Measurements from ENCODE around the gene PARP9. TPM values are rescaled to one million over a fixed set of nuclear protein-coding genes. Genes with fewer than 3 reads are reported as not detected.

PARP9 gene
- polyA plus RNA-seq (2013, experiment 1 of 2): 2.4 TPM
- 2.4 TPM for polyA plus RNA-seq (2013, experiment 2 of 2)

DNA sequence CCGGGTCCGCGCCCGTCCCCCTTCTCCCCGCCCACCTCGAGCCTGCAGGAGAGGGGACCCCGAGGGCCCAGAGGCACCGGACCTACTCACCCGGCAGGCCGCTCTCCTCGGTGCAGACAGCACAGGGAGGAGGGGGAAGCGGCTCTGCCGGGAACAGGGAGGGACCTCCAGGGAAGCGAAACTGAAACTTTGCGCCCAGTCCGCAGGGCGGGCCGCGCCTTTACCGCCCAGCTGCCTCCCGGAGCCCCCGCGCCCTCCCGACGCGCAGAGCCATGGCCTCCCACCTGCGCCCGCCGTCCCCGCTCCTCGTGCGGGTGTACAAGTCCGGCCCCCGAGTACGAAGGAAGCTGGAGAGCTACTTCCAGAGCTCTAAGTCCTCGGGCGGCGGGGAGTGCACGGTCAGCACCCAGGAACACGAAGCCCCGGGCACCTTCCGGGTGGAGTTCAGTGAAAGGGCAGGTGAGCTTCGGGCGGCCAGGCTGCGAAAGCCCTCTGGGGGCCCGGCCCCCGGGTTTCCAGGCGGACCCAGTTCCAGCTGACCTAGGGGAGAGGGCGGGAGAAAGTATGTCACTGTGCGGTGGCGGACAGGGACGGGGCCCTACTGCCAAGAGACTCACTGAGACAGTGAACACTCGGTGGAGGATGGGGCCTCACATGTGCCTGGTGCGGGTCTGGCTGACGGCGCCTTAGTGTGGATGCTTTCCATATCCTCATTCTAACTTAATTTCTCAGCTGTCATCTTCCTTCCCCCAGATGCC, at the start of gene PARP9, which contains the start of gene DTX3L:
PARP9 (minus strand) TSS at position 146 of the 758 bp plus-strand sequence. CDS start 4,680 bp downstream, outside the sequence.
DTX3L (plus strand) TSS at position 184 of the 758 bp plus-strand sequence; CDS start at position 273, 89 bp downstream.
- peak within 1 kb of the TSS; percentile 70 for H2BK120ac ChIP-seq (ENCODE audit: low read depth, low read length)
- no peaks in the 10 kb centered on the region for H3K36me3 ChIP-seq (ENCODE audit: control insufficient read depth, insufficient read depth, low read length)
- no peak within 1 kb of the TSS for H4K8ac ChIP-seq (ENCODE audit: low read depth, low read length)
- H3K4me2 ChIP-seq (ENCODE audit: low read length): peak within 1 kb of the TSS; percentile 39
- peaks cover 2% of the 10 kb centered on the region for H3K4me1 ChIP-seq (ENCODE audit: control insufficient read depth, low read depth, low read length)
- H3K18ac ChIP-seq (ENCODE audit: low read length): peak within 1 kb of the TSS; percentile 65
- no peak within 1 kb of the TSS for H3K23ac ChIP-seq (ENCODE audit: low read length)
- H3K79me2 ChIP-seq (ENCODE audit: control insufficient read depth, insufficient read depth, low read length): no peaks in the 10 kb centered on the region
- H3K4me3 ChIP-seq (ENCODE audit: low read length): peak within 1 kb of the TSS; percentile 44
- no peak within 1 kb of the TSS for H4K5ac ChIP-seq (ENCODE audit: low read length)
- peak; percentile 76 for DNase-seq
- H2BK5ac ChIP-seq (ENCODE audit: low read length): peak within 1 kb of the TSS; percentile 34
- H3K27me3 ChIP-seq (ENCODE audit: insufficient read depth, low read length, poor library complexity): no peaks in the 10 kb centered on the region
- H3K27ac ChIP-seq (ENCODE audit: low read depth, low read length): no peak within 1 kb of the TSS
- H3K79me1 ChIP-seq (ENCODE audit: low read length): no peaks in the 10 kb centered on the region
- WGBS (ENCODE audit: extremely low coverage, insufficient coverage, low lambda C conversion rate): no CpG with 5 or more reads among the region's 56 CpGs
- peak within 1 kb of the TSS; percentile 89 for H3K4ac ChIP-seq (ENCODE audit: low read depth, low read length)
- H2BK15ac ChIP-seq (replicated peaks; ENCODE audit: low read depth): no peak within 1 kb of the TSS
- peak within 1 kb of the TSS; percentile 92 for H3K56ac ChIP-seq (ENCODE audit: low read length)
- no peak within 1 kb of the TSS for H2AK5ac ChIP-seq (ENCODE audit: low read length)
- peak within 1 kb of the TSS; percentile 75 for H3K9ac ChIP-seq (ENCODE audit: low read length)

GRCh38 chr3:122612696-122613095, 48.6 kb upstream of the PARP9 start:
- H3K56ac ChIP-seq (ENCODE audit: low read length): no peak overlapping the region
- H3K79me1 ChIP-seq (ENCODE audit: low read length): no peaks in the 10 kb centered on the region
- no peak overlapping the region for H3K4me3 ChIP-seq (ENCODE audit: low read length)
- H4K8ac ChIP-seq (ENCODE audit: low read depth, low read length): no peak overlapping the region
- WGBS (ENCODE audit: extremely low coverage, insufficient coverage, low lambda C conversion rate): no CpG with 5 or more reads among the region's 5 CpGs
- no peak overlapping the region for H3K9ac ChIP-seq (ENCODE audit: low read length)
- DNase-seq: no peak
- no peaks in the 10 kb centered on the region for H3K79me2 ChIP-seq (ENCODE audit: control insufficient read depth, insufficient read depth, low read length)
- H2BK15ac ChIP-seq (replicated peaks; ENCODE audit: low read depth): no peak overlapping the region
- no peaks in the 10 kb centered on the region for H3K36me3 ChIP-seq (ENCODE audit: control insufficient read depth, insufficient read depth, low read length)
- no peaks in the 10 kb centered on the region for H3K27me3 ChIP-seq (ENCODE audit: insufficient read depth, low read length, poor library complexity)
- no peak overlapping the region for H3K23ac ChIP-seq (ENCODE audit: low read length)
- H3K27ac ChIP-seq (ENCODE audit: low read depth, low read length): no peak overlapping the region
- H4K5ac ChIP-seq (ENCODE audit: low read length): no peak overlapping the region
- no peak overlapping the region for H3K4me2 ChIP-seq (ENCODE audit: low read length)
- no peak overlapping the region for H2AK5ac ChIP-seq (ENCODE audit: low read length)
- no peak overlapping the region for H3K4ac ChIP-seq (ENCODE audit: low read depth, low read length)
- H3K18ac ChIP-seq (ENCODE audit: low read length): no peak overlapping the region
- no peak overlapping the region for H2BK120ac ChIP-seq (ENCODE audit: low read depth, low read length)
- no peak overlapping the region for H2BK5ac ChIP-seq (ENCODE audit: low read length)
- H3K4me1 ChIP-seq (ENCODE audit: control insufficient read depth, low read depth, low read length): peaks cover 4% of the 10 kb centered on the region

GRCh38 chr3:122609798-122610559, 45.9 kb upstream of the PARP9 start:
- H4K8ac ChIP-seq (ENCODE audit: low read depth, low read length): no peak overlapping the region
- no peak overlapping the region for H3K56ac ChIP-seq (ENCODE audit: low read length)
- no peaks in the 10 kb centered on the region for H3K79me2 ChIP-seq (ENCODE audit: control insufficient read depth, insufficient read depth, low read length)
- no peak overlapping the region for H2BK120ac ChIP-seq (ENCODE audit: low read depth, low read length)
- H3K9ac ChIP-seq (ENCODE audit: low read length): no peak overlapping the region
- no peaks in the 10 kb centered on the region for H3K27me3 ChIP-seq (ENCODE audit: insufficient read depth, low read length, poor library complexity)
- no peak overlapping the region for H2BK5ac ChIP-seq (ENCODE audit: low read length)
- WGBS (ENCODE audit: extremely low coverage, insufficient coverage, low lambda C conversion rate): no CpG with 5 or more reads among the region's 7 CpGs
- no peaks in the 10 kb centered on the region for H3K36me3 ChIP-seq (ENCODE audit: control insufficient read depth, insufficient read depth, low read length)
- H3K4me3 ChIP-seq (ENCODE audit: low read length): no peak overlapping the region
- H4K5ac ChIP-seq (ENCODE audit: low read length): no peak overlapping the region
- no peak overlapping the region for H2AK5ac ChIP-seq (ENCODE audit: low read length)
- H3K79me1 ChIP-seq (ENCODE audit: low read length): no peaks in the 10 kb centered on the region
- no peak overlapping the region for H3K4me2 ChIP-seq (ENCODE audit: low read length)
- no peak overlapping the region for H3K27ac ChIP-seq (ENCODE audit: low read depth, low read length)
- H3K18ac ChIP-seq (ENCODE audit: low read length): no peak overlapping the region
- no peak overlapping the region for H2BK15ac ChIP-seq (replicated peaks; ENCODE audit: low read depth)
- H3K23ac ChIP-seq (ENCODE audit: low read length): no peak overlapping the region
- no peak overlapping the region for H3K4ac ChIP-seq (ENCODE audit: low read depth, low read length)
- H3K4me1 ChIP-seq (ENCODE audit: control insufficient read depth, low read depth, low read length): no peaks in the 10 kb centered on the region
- no peak for DNase-seq

DNA sequence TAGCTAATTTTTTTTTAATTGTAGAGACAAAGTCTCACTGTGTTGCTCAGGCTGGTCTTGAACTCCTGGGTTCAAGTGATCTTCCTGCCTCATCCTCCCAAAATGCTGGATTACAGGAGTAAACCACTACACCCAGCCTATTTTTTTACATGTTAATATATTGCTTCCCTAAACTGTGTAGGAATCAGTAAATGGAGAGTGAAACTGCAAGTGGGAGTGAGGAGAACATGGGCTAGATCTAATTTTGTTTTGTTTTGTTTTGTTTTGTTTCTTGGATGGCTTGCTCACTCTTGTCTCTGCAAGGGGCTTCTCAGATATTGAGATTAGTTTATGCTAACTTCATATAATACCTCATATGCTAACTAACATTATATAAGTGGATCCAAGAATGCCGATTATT, 44.8 kb upstream of the PARP9 start:
- Histone ChIP-seq H2BK120ac (ENCODE audit: low read depth, low read length) (no peak overlapping the region), H3K9ac (ENCODE audit: low read length) (no peak overlapping the region), H3K4me3 (ENCODE audit: low read length) (no peak overlapping the region), H4K5ac (ENCODE audit: low read length) (no peak overlapping the region), H3K56ac (ENCODE audit: low read length) (no peak overlapping the region), H2BK15ac (replicated peaks; ENCODE audit: low read depth) (no peak overlapping the region), H3K27ac (ENCODE audit: low read depth, low read length) (no peak overlapping the region), H3K79me1 (ENCODE audit: low read length) (no peaks in the 10 kb centered on the region), H3K27me3 (ENCODE audit: insufficient read depth, low read length, poor library complexity) (no peaks in the 10 kb centered on the region), H3K36me3 (ENCODE audit: control insufficient read depth, insufficient read depth, low read length) (no peaks in the 10 kb centered on the region), H3K18ac (ENCODE audit: low read length) (no peak overlapping the region), H3K23ac (ENCODE audit: low read length) (no peak overlapping the region), H3K4me2 (ENCODE audit: low read length) (no peak overlapping the region), H2AK5ac (ENCODE audit: low read length) (no peak overlapping the region), H4K8ac (ENCODE audit: low read depth, low read length) (no peak overlapping the region), H3K4me1 (ENCODE audit: control insufficient read depth, low read depth, low read length) (no peaks in the 10 kb centered on the region), H3K79me2 (ENCODE audit: control insufficient read depth, insufficient read depth, low read length) (no peaks in the 10 kb centered on the region), H2BK5ac (ENCODE audit: low read length) (no peak overlapping the region), H3K4ac (ENCODE audit: low read depth, low read length) (no peak overlapping the region)
- no peak for DNase-seq
- no CpG with 5 or more reads among the region's 1 CpG for WGBS (ENCODE audit: extremely low coverage, insufficient coverage, low lambda C conversion rate)

DNA sequence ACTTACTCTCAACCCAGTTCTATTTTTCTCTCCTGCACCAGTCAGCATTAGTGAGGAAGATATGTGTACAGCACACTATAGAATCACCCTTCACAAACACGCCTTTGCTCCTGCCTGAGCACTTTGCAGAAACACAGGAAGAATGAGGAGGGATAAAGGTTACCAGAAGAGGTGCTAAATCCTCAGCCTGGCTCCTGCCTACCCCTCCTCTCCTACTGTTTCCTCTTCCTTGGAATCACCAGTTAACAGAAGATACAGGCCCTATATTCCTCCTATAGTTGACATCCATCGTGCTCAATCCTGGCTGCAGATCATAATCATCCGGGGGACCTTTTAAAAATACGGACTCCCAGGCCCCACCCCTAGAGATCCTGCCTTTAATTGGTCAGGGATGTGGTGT, 42.2 kb upstream of the PARP9 start:
- H2BK15ac ChIP-seq (replicated peaks; ENCODE audit: low read depth): no peak overlapping the region
- H3K79me2 ChIP-seq (ENCODE audit: control insufficient read depth, insufficient read depth, low read length): no peaks in the 10 kb centered on the region
- H3K23ac ChIP-seq (ENCODE audit: low read length): no peak overlapping the region
- H3K4me1 ChIP-seq (ENCODE audit: control insufficient read depth, low read depth, low read length): no peaks in the 10 kb centered on the region
- no peaks in the 10 kb centered on the region for H3K27me3 ChIP-seq (ENCODE audit: insufficient read depth, low read length, poor library complexity)
- no peak overlapping the region for H3K4me2 ChIP-seq (ENCODE audit: low read length)
- H4K5ac ChIP-seq (ENCODE audit: low read length): no peak overlapping the region
- H3K27ac ChIP-seq (ENCODE audit: low read depth, low read length): no peak overlapping the region
- no CpG with 5 or more reads among the region's 4 CpGs for WGBS (ENCODE audit: extremely low coverage, insufficient coverage, low lambda C conversion rate)
- no peak overlapping the region for H2BK120ac ChIP-seq (ENCODE audit: low read depth, low read length)
- H3K4ac ChIP-seq (ENCODE audit: low read depth, low read length): no peak overlapping the region
- no peak overlapping the region for H4K8ac ChIP-seq (ENCODE audit: low read depth, low read length)
- no peak overlapping the region for H2AK5ac ChIP-seq (ENCODE audit: low read length)
- no peak for DNase-seq
- H3K56ac ChIP-seq (ENCODE audit: low read length): no peak overlapping the region
- H3K79me1 ChIP-seq (ENCODE audit: low read length): no peaks in the 10 kb centered on the region
- H3K9ac ChIP-seq (ENCODE audit: low read length): no peak overlapping the region
- no peaks in the 10 kb centered on the region for H3K36me3 ChIP-seq (ENCODE audit: control insufficient read depth, insufficient read depth, low read length)
- H3K18ac ChIP-seq (ENCODE audit: low read length): no peak overlapping the region
- no peak overlapping the region for H2BK5ac ChIP-seq (ENCODE audit: low read length)
- no peak overlapping the region for H3K4me3 ChIP-seq (ENCODE audit: low read length)

All from mesendoderm (in vitro differentiated cells).